HG03196 (cell line): ENCODE measurements around the gene ABLIM2.

Experiments used
- ATAC-seq: cut with Tn5 transposase; IDR thresholded peaks from one replicate; pipeline ENCODE4 v1.9.1; 2021; ENCODE audit not compliant: unreplicated experiment

ABLIM2 gene

GRCh38 chr4:8088966-8089491, 69.6 kb downstream of the ABLIM2 start:
- no peak for ATAC-seq

GRCh38 chr4:8087921-8088495, 70.6 kb downstream of the ABLIM2 start:
- ATAC-seq: no peak

GRCh38 chr4:8086783-8087445, 71.7 kb downstream of the ABLIM2 start:
- ATAC-seq: no peak

- no peak for ATAC-seq
These were observed 73.0 kb downstream of the ABLIM2 start for GRCh38 chr4:8085491-8086117.

- ATAC-seq: no peak
These were observed 73.7 kb downstream of the ABLIM2 start for GRCh38 chr4:8084712-8085490.

GRCh38 chr4:8084031-8084660, 74.5 kb downstream of the ABLIM2 start:
- no peak for ATAC-seq

GRCh38 chr4:8083086-8083825, 75.4 kb downstream of the ABLIM2 start:
- ATAC-seq: no peak

GRCh38 chr4:8082517-8083055, 76.0 kb downstream of the ABLIM2 start:
- no peak for ATAC-seq

GRCh38 chr4:8081621-8082516, 76.7 kb downstream of the ABLIM2 start:
- no peak for ATAC-seq

- no peak for ATAC-seq
These were observed 77.4 kb downstream of the ABLIM2 start for GRCh38 chr4:8081171-8081570.

- ATAC-seq: no peak
These were observed 77.9 kb downstream of the ABLIM2 start for GRCh38 chr4:8080754-8081065.

GRCh38 chr4:8079916-8080753, 78.5 kb downstream of the ABLIM2 start:
- no peak for ATAC-seq

- no peak for ATAC-seq
These were observed 79.4 kb downstream of the ABLIM2 start for GRCh38 chr4:8079031-8079885.

- no peak for ATAC-seq
These were observed 80.0 kb downstream of the ABLIM2 start for GRCh38 chr4:8078610-8079015.

GRCh38 chr4:8078109-8078494, 80.5 kb downstream of the ABLIM2 start:
- ATAC-seq: no peak

- ATAC-seq: no peak
These were observed 81.2 kb downstream of the ABLIM2 start for GRCh38 chr4:8077181-8078108.
